Effector memory CD8-positive, alpha-beta T cell (primary cell): ENCODE data around the gene METTL22.

Experiments
- ATAC-seq: fragments of 150-1000 bp; cut with Tn5 transposase; replicated peaks from 2 replicates; pipeline ENCODE4 v1.10.0; 2021; ENCODE audit warnings: mild to moderate bottlenecking, moderate library complexity
- DNase-seq, 3 experiments: peaks; one replicate each; pipeline ENCODE4 v3.0.0; 2021
- H3K27ac Mint-ChIP-seq, 2 donors: one replicate each; pipeline ENCODE4 v1.8.0; 2022; ENCODE audit warnings: mild to moderate bottlenecking in 2 of 2, mixed read lengths in 2 of 2, moderate library complexity in 2 of 2
- H3K27me3 Mint-ChIP-seq, 2 donors: one replicate each; pipeline ENCODE4 v1.8.0; 2022; ENCODE audit warnings: mixed read lengths in 2 of 2
- H3K36me3 Mint-ChIP-seq: one replicate; pipeline ENCODE4 v1.8.0; 2022; ENCODE audit warnings: mild to moderate bottlenecking, moderate library complexity, mixed read lengths; ENCODE audit not compliant: insufficient read depth
- H3K4me1 Mint-ChIP-seq, 2 donors: one replicate each; pipeline ENCODE4 v1.8.0; 2022; ENCODE audit warnings: low read depth in 2 of 2, mixed read lengths in 2 of 2
- H3K4me3 Mint-ChIP-seq, 2 donors: one replicate each; pipeline ENCODE4 v1.8.0; 2022; ENCODE audit warnings: mild to moderate bottlenecking in 2 of 2, mixed read lengths in 2 of 2, moderate library complexity in 2 of 2
- H3K9me3 Mint-ChIP-seq, 2 donors: one replicate each; pipeline ENCODE4 v1.8.0; 2022; ENCODE audit warnings: mixed read lengths in 2 of 2

Gene METTL22

DNA sequence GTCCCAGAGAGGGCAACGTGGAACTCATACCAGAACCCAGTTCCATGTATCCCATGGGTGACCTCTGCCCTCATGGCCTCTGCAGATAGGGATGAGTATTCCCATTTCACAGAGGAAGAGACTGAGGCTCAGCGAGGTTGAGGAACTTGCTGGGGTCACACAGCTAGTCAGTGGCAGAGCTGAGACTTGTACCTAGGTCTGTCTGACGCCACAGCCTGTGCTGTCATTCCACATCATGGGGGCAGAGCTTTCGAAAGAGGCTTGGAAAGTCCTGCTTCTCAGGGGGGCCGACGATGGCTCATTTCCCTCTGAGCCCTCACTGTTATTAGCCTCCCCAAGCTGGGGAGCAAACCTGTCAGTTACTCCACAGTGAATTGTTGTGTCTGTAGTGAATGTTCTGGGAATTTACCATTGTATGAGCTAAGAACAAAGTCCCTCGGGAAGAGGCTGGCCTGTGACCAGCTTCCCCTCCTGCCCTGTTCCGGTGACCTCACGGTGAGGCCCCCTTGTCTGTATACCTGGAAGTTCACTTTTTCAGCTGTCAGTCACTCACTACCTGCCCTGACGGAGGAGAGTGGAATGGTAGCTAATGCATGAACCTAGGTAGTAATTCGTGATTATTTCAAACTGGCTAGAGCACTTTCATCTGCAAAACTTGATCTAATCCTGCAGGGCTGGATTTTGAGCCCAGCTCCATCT lies 8.9 kb downstream of the METTL22 start:
- no peaks in the 10 kb centered on the region for H3K27me3 Mint-ChIP-seq
- no peak for ATAC-seq
- H3K4me3 Mint-ChIP-seq, result no peak overlapping the region
- H3K36me3 Mint-ChIP-seq, result peaks cover 60% of the 10 kb centered on the region
- H3K9me3 Mint-ChIP-seq, result no peaks in the 10 kb centered on the region
- H3K4me1 Mint-ChIP-seq, result peaks cover 9 to 10% of the 10 kb centered on the region in 2 donors
- DNase-seq, result no peak
- no peak overlapping the region for H3K27ac Mint-ChIP-seq

DNA sequence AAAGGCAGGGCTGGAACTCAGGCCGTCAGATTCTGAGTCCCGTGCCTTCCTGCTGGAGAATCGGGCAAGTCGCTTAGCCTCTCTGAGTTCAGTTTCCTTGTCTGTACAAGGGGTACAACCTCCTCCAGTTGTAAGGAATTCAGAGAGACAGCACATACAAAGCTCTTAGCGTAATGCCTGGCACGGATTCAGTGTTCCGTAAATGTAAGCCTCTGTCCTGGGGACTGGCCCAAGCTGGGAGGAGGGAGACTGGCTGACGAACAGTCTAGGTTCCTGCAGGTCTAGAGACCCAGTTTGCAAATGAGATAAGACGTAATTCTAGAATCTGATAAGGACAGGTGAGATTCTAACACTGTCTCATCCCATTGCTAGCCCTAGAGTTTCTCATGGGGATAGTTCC lies 9.9 kb downstream of the METTL22 start:
- Mint-ChIP-seq H3K27ac (no peak overlapping the region), H3K36me3 (peaks cover 61% of the 10 kb centered on the region), H3K9me3 (no peaks in the 10 kb centered on the region), H3K4me1 (peaks cover 9 to 10% of the 10 kb centered on the region in 2 donors), H3K27me3 (no peaks in the 10 kb centered on the region), H3K4me3 (no peak overlapping the region)
- DNase-seq, result no peak
- no peak for ATAC-seq

DNA sequence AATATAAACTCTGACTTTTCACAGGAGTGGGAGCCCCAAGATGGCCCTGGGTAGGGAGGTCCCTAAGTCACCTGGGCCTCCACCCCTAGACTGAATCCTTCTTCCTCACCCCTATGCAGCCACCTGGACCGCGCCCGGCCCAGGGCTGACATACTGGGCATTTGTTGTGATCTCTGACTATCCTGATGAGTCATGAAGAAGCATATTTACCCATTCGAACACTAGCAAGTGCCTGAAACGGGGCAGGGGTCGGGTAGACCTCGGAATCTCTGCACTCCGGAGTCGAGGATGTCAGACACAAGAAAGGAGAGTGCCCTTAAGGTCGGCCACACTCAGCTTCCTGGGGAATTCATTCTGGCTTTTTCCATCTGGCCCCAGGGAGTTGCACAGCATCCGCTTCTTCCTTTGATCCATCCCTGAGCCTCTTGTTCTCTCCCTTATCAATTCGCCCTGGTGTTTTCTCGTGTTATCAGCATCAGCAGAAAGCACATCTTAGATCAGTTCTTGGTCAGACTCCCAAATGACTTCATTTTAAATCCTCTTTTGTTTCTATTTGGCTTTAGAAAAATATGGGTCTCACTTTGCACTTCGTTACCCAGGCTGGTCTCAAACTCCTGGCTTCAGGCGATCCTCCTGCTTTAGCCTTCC lies 10.4 kb downstream of the METTL22 start:
- Mint-ChIP-seq H3K27me3 (no peaks in the 10 kb centered on the region), H3K4me3 (no peak overlapping the region), H3K36me3 (peaks cover 58% of the 10 kb centered on the region)

DNA sequence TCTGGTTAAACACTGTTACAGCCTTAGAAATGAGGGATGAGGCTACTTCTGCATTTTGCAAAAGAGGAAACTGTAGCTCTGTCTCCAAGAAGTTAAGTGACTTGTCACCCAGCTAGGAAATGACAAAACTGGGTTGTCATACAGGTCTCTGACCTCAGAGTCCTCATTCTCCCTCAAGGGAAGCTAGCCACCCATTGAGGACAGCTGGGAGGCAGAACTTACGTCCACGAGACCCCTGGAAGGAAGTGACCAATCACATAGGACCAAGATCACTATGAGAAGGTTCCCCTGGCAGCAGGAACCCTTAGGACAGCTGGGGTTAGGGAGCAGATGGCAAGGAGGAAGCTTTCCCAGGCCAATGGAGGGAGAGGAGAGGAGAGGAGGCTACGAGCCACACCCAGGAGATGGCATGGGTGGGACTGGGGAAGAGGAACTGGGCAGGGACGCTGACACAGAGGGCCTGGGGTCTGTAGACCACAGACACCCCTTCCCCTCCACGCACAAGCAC lies 11.2 kb downstream of the METTL22 start:
- peak; percentile 57 for ATAC-seq
- no peak for DNase-seq
- H3K4me1 Mint-ChIP-seq, result peaks cover 4 to 6% of the 10 kb centered on the region in 2 donors
- no peaks in the 10 kb centered on the region for H3K27me3 Mint-ChIP-seq
- H3K9me3 Mint-ChIP-seq, result no peaks in the 10 kb centered on the region
- H3K36me3 Mint-ChIP-seq, result peaks cover 56% of the 10 kb centered on the region
- no peak overlapping the region for H3K4me3 Mint-ChIP-seq
- no peak overlapping the region for H3K27ac Mint-ChIP-seq

More for the DNA sequence above, 10.4 kb downstream of the METTL22 start:
- ATAC-seq (no peak), DNase-seq (no peak)
- H3K4me1 Mint-ChIP-seq, result peaks cover 7 to 9% of the 10 kb centered on the region in 2 donors
- no peak overlapping the region for H3K27ac Mint-ChIP-seq
- H3K9me3 Mint-ChIP-seq, result no peaks in the 10 kb centered on the region

DNA sequence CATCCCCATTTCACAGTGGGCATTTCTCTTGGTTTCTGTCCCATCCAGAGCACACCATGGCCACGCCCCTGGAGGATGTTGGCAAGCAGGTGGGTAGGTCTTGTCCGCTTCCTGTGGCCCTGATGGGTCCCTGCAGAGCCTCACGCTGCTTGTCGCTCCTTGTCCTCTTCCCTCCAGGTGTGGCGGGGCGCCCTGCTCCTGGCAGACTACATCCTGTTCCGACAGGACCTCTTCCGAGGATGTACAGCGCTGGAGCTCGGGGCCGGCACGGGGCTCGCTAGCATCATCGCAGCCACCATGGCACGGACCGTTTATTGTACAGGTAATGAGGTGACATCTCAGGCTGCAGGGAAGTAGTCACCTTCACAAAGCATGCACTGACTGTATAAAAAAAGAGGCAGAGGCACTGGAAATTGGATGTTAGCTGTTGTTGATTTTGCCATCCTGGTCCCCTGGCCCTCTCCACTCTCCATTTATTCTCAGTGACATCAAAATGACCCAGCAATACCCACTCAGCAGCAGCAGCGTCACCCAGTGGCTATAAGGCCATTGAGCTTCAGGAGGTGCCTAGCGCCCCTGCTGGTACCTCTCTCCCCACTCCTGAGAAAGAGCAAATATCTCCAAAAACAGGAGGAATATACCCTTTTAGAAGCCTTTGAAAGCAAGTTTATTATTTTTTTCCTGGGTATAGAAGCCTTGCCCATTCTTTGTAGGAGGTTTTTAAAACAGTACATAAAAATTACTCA lies 13.7 kb downstream of the METTL22 start:
- Mint-ChIP-seq H3K4me1 (peaks cover 0 to 4% of the 10 kb centered on the region in 2 donors), H3K4me3 (no peak overlapping the region), H3K9me3 (no peaks in the 10 kb centered on the region), H3K27me3 (no peaks in the 10 kb centered on the region), H3K36me3 (peaks cover 45% of the 10 kb centered on the region), H3K27ac (peak overlapping the region in 1 of 2 donors; percentile 20)
- DNase-seq (no peak), ATAC-seq (no peak)

DNA sequence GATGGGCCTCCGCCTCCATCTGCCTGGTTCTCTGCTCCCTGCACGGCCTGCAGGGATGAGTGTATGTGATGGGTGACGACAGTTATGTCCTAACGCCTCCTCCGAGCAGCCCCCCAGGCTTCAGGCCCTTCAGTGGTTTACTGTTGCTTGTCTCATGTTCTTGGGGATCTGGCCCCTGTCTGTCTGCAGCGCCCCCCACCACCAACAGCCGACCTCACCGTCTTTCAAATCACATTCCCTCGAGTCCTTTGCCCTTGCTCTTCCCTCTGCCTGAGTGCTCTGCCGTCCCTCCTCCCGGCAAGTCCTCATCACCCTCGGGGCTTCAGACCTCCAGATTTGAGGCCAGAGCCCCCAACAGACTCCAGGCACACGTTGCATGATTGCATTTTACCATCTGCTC lies 18.2 kb downstream of the METTL22 start:
- Mint-ChIP-seq H3K9me3 (no peaks in the 10 kb centered on the region), H3K27ac (peak overlapping the region; percentile 25 to 62), H3K4me1 (peaks cover 1 to 4% of the 10 kb centered on the region in 2 donors), H3K36me3 (peaks cover 58% of the 10 kb centered on the region), H3K4me3 (no peak overlapping the region), H3K27me3 (no peaks in the 10 kb centered on the region)
- ATAC-seq (no peak), DNase-seq (no peak)

DNA sequence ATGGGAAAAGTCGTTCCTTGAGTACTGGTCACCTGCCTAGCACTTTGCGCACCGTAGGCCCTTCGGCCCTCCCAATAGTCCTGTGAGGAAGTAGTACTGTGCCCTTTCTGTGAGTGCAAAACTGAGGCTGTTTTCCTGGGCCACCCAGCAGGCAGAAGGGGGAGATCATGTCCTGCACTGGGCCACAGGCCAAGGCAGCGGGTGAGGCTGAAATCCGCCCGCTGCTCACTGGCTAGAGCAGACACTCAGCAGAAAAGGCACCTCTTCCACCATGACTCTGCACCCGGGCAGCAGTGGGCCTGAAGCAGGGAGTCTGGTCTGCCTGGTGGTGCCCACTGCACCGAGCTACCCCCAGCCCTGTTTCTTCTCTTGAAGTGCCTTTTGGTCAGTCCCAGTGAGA lies 20.2 kb downstream of the METTL22 start:
- peaks cover 59% of the 10 kb centered on the region for H3K36me3 Mint-ChIP-seq
- H3K27me3 Mint-ChIP-seq, result no peaks in the 10 kb centered on the region
- H3K9me3 Mint-ChIP-seq, result no peaks in the 10 kb centered on the region
- no peak for ATAC-seq
- no peak overlapping the region for H3K27ac Mint-ChIP-seq
- H3K4me3 Mint-ChIP-seq, result no peak overlapping the region
- peaks cover 4 to 7% of the 10 kb centered on the region in 2 donors for H3K4me1 Mint-ChIP-seq
- no peak for DNase-seq

DNA sequence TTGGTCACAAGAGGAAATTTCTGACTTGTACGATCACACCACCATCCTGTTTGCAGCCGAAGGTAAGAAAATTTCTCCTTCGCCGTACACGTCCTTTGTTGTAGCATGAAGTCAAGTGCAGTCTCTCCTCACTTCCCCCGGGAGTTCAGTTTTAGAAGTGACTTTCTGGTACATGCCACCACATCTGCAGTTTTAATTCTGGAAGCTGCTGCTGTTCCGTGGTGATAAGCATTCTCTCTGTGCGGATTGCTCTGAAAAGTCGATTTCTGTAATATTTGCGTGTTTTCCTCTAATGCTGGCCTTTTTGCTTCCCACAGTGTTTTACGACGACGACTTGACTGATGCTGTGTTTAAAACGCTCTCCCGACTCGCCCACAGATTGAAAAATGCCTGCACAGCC lies 20.6 kb downstream of the METTL22 start:
- no peak overlapping the region for H3K4me3 Mint-ChIP-seq
- no peaks in the 10 kb centered on the region for H3K27me3 Mint-ChIP-seq
- ATAC-seq, result no peak
- no peak overlapping the region for H3K27ac Mint-ChIP-seq
- no peak for DNase-seq
- H3K36me3 Mint-ChIP-seq, result peaks cover 64% of the 10 kb centered on the region
- H3K9me3 Mint-ChIP-seq, result no peaks in the 10 kb centered on the region
- peaks cover 4 to 9% of the 10 kb centered on the region in 2 donors for H3K4me1 Mint-ChIP-seq

DNA sequence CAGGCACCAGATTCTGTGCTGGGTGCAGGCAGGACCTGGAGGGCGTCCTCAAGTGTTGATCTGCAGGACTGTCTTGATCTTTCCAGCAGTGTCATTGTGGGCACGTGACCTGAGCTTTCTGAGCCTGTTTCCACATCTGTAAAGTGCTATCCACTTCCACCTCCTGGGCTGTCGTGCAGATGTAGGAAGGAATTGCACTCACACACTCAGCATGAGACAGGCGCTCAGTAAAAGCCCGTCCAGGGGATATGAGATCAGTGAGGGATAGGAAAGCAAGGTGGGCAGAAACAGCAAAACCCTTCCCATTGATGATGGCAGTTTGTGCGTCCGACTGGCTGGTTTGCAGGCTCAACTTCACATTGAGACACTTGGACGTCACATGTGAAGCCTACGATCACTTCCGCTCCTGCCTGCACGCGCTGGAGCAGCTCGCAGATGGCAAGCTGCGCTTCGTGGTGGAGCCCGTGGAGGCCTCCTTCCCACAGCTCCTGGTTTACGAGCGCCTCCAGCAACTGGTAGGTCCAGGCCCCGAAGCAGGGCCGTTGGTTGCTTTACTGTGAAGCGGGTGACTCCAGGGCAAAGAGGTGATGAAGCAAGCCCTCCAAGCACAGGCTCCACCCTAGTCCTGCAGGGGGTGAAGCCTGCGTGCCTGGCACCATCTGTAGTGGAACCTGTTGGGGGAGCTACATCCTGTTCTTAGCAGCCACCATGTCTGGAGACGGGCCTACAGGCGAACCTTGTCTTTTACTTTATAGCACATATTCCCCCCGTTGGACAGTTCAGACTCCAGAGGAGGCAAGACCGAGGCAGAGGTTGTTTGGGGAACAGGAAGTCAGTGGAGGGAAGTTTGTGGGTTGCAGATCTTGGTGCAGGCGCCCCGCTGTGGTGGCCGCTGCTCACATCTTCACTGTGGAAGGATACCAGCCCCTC lies 23.0 kb downstream of the METTL22 start:
- H3K36me3 Mint-ChIP-seq, result peaks cover 61% of the 10 kb centered on the region
- H3K9me3 Mint-ChIP-seq, result no peaks in the 10 kb centered on the region
- no peak for DNase-seq
- no peaks in the 10 kb centered on the region for H3K27me3 Mint-ChIP-seq
- peak; percentile 37 for ATAC-seq
- peak overlapping the region in 1 of 2 donors; percentile 86 for H3K27ac Mint-ChIP-seq
- no peak overlapping the region for H3K4me3 Mint-ChIP-seq
- peaks cover 4 to 9% of the 10 kb centered on the region in 2 donors for H3K4me1 Mint-ChIP-seq

DNA sequence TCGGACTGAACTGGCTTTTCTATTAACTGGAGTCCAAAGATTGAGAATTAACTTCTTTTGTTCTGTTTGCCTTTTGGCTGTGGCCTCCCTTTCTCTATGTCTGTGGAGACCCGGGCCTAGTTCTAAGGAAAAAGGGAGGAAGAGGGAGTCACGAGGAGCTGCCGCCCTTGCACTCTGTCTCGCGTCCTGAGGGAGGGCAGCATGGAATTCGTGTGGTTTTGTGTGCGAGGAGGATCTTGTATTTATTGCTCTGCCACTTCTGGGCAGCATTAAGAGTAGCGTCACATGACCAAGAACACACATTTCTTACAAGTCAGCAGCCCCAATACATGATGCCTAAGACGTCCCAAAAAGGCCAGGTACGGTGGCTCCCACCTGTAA lies 23.6 kb downstream of the METTL22 start:
- Mint-ChIP-seq H3K4me3 (no peak overlapping the region), H3K9me3 (no peaks in the 10 kb centered on the region), H3K36me3 (peaks cover 58% of the 10 kb centered on the region), H3K27me3 (no peaks in the 10 kb centered on the region), H3K27ac (peak overlapping the region in 1 of 2 donors; percentile 86), H3K4me1 (peaks cover 4 to 9% of the 10 kb centered on the region in 2 donors)
- ATAC-seq (no peak), DNase-seq (no peak)

DNA sequence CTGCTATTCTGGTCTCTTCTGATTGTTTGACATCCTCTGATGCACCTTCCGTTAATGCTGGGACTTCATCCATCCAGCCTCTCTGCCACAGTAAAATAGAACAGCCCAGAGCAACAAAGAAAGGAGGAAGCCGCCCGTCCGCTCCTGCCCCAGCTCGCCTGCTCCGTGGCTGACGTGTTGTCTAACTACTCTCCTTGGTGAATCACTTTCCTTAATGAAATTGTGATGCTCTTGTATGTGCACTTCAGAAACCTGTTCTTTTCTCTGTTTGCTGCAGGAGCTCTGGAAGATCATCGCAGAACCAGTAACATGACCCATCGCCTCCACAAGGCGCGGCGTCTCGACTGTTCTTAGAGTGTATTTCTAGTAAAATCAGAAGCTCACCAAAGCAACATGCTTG lies 24.3 kb downstream of the METTL22 start:
- H3K9me3 Mint-ChIP-seq, result no peaks in the 10 kb centered on the region
- H3K4me3 Mint-ChIP-seq, result no peak overlapping the region
- H3K36me3 Mint-ChIP-seq, result peaks cover 58% of the 10 kb centered on the region
- no peak overlapping the region for H3K27ac Mint-ChIP-seq
- peaks cover 4 to 9% of the 10 kb centered on the region in 2 donors for H3K4me1 Mint-ChIP-seq
- no peaks in the 10 kb centered on the region for H3K27me3 Mint-ChIP-seq
- no peak for DNase-seq
- ATAC-seq, result no peak

DNA sequence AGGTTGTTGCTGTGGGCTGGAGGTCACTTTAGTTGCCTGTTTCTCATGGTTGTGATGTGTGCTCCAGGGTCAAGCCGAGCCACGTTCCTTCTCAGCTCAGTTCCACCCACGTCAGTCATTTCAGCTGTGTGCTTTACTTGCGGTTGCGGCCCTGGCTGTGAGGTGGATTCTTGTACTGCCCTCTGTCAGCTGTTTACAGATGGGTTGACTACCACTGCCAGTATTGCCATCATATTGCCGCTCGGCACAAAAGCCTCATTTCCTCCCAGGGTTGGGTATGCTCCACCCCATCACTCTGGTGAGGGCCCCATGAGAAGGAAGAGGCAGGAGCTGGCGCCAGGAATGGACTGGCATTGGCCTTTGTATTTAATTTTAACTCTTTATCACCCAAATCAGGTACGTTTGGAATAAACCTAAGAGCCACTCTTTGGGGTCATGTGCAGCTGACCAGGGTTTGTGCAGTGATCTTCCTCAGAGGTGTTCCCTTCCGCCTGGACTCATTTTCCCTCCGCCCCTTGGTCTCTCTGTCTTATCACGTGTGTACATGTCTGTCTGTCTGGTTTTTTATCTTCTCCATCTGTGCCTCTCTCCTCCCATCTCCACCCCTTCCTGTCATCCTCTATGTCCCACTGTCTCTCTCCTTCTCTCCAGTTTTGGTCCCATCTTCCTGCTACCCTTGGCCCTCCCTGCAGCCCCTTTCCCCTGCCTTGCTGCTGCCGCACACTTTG lies 25.0 kb downstream of the METTL22 start:
- ATAC-seq, result no peak
- peaks cover 4 to 9% of the 10 kb centered on the region in 2 donors for H3K4me1 Mint-ChIP-seq
- H3K27ac Mint-ChIP-seq, result peak overlapping the region in 1 of 2 donors; percentile 69
- H3K4me3 Mint-ChIP-seq, result no peak overlapping the region
- no peaks in the 10 kb centered on the region for H3K27me3 Mint-ChIP-seq
- DNase-seq, result no peak
- H3K9me3 Mint-ChIP-seq, result no peaks in the 10 kb centered on the region
- peaks cover 52% of the 10 kb centered on the region for H3K36me3 Mint-ChIP-seq
